ENCODE data around the gene TIMP4. TPM values are rescaled to one million over a fixed set of nuclear protein-coding genes. Genes with fewer than 3 reads are reported as not detected.
A peak's percentile ranks its signal among the peaks of the same experiment; 100 is the strongest.

Gene TIMP4
- total and polyA plus RNA-seq, 4 donors = 0.36 to 1.7 (median 0.76) TPM

DNA sequence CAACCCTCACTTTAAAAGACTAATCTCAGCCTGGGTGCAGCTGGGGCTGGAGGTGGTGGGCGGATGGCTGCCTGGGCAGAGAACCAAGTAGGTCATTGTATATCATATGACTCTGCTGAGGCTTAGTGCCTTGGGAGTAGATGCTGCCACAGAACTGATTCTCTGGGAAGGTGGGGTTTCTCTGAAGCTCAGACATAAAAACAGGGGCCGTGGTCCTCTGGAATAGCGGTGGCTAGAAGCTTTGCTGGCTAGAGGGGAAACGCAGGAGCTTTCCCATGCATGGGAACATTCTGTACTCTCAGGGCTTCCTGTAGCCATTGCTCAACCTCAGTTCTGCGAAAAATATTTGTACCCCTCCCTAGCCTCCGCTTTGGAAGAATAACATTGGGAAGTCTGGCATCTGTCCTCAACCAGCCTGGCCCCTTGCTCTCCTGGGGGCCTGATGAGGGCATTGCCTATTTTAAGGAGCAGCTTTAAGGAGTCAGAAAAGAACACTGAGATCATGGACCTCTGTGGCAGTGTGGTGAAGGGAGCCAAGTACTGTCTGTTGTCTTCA lies 14.7 kb downstream of the TIMP4 start:
- Histone ChIP-seq H3K4me3 (ENCODE audit: low read depth in 1 of 3, low read length in 3 of 3) (no peak overlapping the region), H3K9me3 (ENCODE audit: control insufficient read depth in 4 of 4, low read length in 3 of 4) (no peaks in the 10 kb centered on the region), H3K27ac (ENCODE audit: low read depth in 1 of 2, low read length in 2 of 2) (no peak overlapping the region), H3K27me3 (ENCODE audit: control insufficient read depth in 4 of 4, insufficient read depth in 4 of 4, low read length in 3 of 4) (no peaks in the 10 kb centered on the region), H3K9ac (ENCODE audit: low read depth in 1 of 2, low read length in 2 of 2) (no peak overlapping the region), H3K4me1 (ENCODE audit: control insufficient read depth in 4 of 4, insufficient read depth in 4 of 4, low read length in 3 of 4) (peaks cover 0 to 3% (median 2%) of the 10 kb centered on the region in 4 donors), H3K36me3 (ENCODE audit: control insufficient read depth in 4 of 4, insufficient read depth in 3 of 4, low read depth in 1 of 4, low read length in 3 of 4) (no peaks in the 10 kb centered on the region)
- WGBS = 59% methylated on average over 6 of the region's 6 CpGs
- TF ChIP-seq NR2F2 (IDR thresholded peaks at IDR 0.05) (peak; percentile 69), JUND (IDR thresholded peaks at IDR 0.05) (peak in 1 of 2 donors; percentile 34), YY1 (IDR thresholded peaks at IDR 0.05) (no peak), SP1 (IDR thresholded peaks at IDR 0.05) (peak; percentile 75)
- DNase-seq (ENCODE audit: low spot score) = no peak

DNA sequence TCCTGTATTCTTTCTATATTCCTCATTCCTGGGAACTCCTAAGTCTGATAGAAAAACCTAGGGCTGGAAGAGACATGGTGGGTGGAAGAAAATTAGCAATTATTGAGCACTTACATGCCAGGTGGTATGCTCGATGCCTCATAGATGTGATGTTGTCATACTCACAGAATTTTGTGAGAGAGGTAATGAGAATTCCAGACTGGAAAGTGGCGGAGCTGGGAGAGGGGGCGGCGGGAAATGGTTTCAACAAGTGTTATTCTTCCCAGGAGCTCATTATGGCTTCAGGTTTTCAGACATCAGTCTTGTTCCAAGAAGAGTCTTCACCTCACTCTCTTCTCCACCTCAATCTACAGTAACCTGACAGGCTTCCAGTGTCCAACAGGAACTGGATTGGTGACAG lies 16.2 kb downstream of the TIMP4 start:
- Histone ChIP-seq H3K4me1 (ENCODE audit: control insufficient read depth in 4 of 4, insufficient read depth in 4 of 4, low read length in 3 of 4) (no peaks in the 10 kb centered on the region), H3K27me3 (ENCODE audit: control insufficient read depth in 4 of 4, insufficient read depth in 4 of 4, low read length in 3 of 4) (no peaks in the 10 kb centered on the region), H3K27ac (ENCODE audit: low read depth in 1 of 2, low read length in 2 of 2) (no peak overlapping the region), H3K36me3 (ENCODE audit: control insufficient read depth in 4 of 4, insufficient read depth in 3 of 4, low read depth in 1 of 4, low read length in 3 of 4) (no peaks in the 10 kb centered on the region), H3K9me3 (ENCODE audit: control insufficient read depth in 4 of 4, low read length in 3 of 4) (no peaks in the 10 kb centered on the region), H3K9ac (ENCODE audit: low read depth in 1 of 2, low read length in 2 of 2) (no peak overlapping the region), H3K4me3 (ENCODE audit: low read depth in 1 of 3, low read length in 3 of 3) (no peak overlapping the region)
- TF ChIP-seq, protein P1, sequence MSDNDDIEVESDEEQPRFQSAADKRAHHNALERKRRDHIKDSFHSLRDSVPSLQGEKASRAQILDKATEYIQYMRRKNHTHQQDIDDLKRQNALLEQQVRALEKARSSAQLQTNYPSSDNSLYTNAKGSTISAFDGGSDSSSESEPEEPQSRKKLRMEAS (IDR thresholded peaks at IDR 0.05) = no peak
- no peak for TF ChIP-seq TAF1 (conservative IDR thresholded peaks at IDR 0.05)
- TF ChIP-seq, protein P2, sequence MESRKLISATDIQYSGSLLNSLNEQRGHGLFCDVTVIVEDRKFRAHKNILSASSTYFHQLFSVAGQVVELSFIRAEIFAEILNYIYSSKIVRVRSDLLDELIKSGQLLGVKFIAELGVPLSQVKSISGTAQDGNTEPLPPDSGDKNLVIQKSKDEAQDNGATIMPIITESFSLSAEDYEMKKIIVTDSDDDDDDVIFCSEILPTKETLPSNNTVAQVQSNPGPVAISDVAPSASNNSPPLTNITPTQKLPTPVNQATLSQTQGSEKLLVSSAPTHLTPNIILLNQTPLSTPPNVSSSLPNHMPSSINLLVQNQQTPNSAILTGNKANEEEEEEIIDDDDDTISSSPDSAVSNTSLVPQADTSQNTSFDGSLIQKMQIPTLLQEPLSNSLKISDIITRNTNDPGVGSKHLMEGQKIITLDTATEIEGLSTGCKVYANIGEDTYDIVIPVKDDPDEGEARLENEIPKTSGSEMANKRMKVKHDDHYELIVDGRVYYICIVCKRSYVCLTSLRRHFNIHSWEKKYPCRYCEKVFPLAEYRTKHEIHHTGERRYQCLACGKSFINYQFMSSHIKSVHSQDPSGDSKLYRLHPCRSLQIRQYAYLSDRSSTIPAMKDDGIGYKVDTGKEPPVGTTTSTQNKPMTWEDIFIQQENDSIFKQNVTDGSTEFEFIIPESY (IDR thresholded peaks at IDR 0.05) = no peak
- no peak for TF ChIP-seq NR2F2 (IDR thresholded peaks at IDR 0.05)
- TF ChIP-seq EGR1 (IDR thresholded peaks at IDR 0.05; ENCODE audit: low read depth in 2 of 2) = no peak
- no peak for TF ChIP-seq HNF4A (conservative IDR thresholded peaks at IDR 0.05)
- no peak for TF ChIP-seq FOXA2 (IDR thresholded peaks at IDR 0.05)
- TF ChIP-seq HNF4G (IDR thresholded peaks at IDR 0.05) = no peak
- TF ChIP-seq RXRA (IDR thresholded peaks at IDR 0.05) = no peak
- no peak for TF ChIP-seq JUND (IDR thresholded peaks at IDR 0.05)
- no peak for TF ChIP-seq SP1 (IDR thresholded peaks at IDR 0.05)
- DNase-seq (ENCODE audit: low spot score) = no peak
- WGBS = 95% methylated on average over 4 of the region's 4 CpGs

DNA sequence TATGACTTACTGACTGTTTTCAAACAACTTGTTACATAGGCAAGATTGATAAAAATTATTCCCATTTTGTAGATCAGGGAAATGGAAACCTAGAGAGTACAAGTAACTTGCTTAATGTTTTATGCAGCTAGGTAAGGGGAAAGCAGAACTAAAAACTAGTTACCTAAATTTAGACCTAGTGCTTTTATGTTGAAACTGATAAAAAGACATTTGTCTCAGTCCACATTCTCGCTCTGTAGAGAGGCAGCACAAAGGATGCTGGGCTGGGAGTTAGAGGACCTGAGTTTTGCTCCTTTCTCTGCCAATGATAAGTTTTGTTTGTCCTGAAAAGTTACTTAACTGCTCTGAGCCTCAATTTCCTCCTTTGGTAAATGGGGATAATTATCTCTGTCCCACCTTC lies 17.4 kb downstream of the TIMP4 start:
- H3K9me3 ChIP-seq (ENCODE audit: control insufficient read depth in 4 of 4, low read length in 3 of 4) = no peaks in the 10 kb centered on the region
- H3K4me1 ChIP-seq (ENCODE audit: control insufficient read depth in 4 of 4, insufficient read depth in 4 of 4, low read length in 3 of 4) = no peaks in the 10 kb centered on the region
- H3K27me3 ChIP-seq (ENCODE audit: control insufficient read depth in 4 of 4, insufficient read depth in 4 of 4, low read length in 3 of 4) = no peaks in the 10 kb centered on the region
- 100% methylated on average over 1 of the region's 1 CpG for WGBS
- H3K9ac ChIP-seq (ENCODE audit: low read depth in 1 of 2, low read length in 2 of 2) = no peak overlapping the region
- no peaks in the 10 kb centered on the region for H3K36me3 ChIP-seq (ENCODE audit: control insufficient read depth in 4 of 4, insufficient read depth in 3 of 4, low read depth in 1 of 4, low read length in 3 of 4)
- no peak overlapping the region for H3K4me3 ChIP-seq (ENCODE audit: low read depth in 1 of 3, low read length in 3 of 3)
- no peak for DNase-seq (ENCODE audit: low spot score)
- H3K27ac ChIP-seq (ENCODE audit: low read depth in 1 of 2, low read length in 2 of 2) = no peak overlapping the region
- no peak for TF ChIP-seq FOXA1 (IDR thresholded peaks at IDR 0.05)
- TF ChIP-seq, protein P2 (IDR thresholded peaks at IDR 0.05) = no peak
- no peak for TF ChIP-seq TAF1 (conservative IDR thresholded peaks at IDR 0.05)
- TF ChIP-seq NR2F2 (IDR thresholded peaks at IDR 0.05) = no peak
- no peak for TF ChIP-seq JUND (IDR thresholded peaks at IDR 0.05)
- no peak for TF ChIP-seq FOXA2 (IDR thresholded peaks at IDR 0.05)
- TF ChIP-seq, protein P3, sequence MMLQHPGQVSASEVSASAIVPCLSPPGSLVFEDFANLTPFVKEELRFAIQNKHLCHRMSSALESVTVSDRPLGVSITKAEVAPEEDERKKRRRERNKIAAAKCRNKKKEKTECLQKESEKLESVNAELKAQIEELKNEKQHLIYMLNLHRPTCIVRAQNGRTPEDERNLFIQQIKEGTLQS (IDR thresholded peaks at IDR 0.05) = no peak
- TF ChIP-seq, protein P4, sequence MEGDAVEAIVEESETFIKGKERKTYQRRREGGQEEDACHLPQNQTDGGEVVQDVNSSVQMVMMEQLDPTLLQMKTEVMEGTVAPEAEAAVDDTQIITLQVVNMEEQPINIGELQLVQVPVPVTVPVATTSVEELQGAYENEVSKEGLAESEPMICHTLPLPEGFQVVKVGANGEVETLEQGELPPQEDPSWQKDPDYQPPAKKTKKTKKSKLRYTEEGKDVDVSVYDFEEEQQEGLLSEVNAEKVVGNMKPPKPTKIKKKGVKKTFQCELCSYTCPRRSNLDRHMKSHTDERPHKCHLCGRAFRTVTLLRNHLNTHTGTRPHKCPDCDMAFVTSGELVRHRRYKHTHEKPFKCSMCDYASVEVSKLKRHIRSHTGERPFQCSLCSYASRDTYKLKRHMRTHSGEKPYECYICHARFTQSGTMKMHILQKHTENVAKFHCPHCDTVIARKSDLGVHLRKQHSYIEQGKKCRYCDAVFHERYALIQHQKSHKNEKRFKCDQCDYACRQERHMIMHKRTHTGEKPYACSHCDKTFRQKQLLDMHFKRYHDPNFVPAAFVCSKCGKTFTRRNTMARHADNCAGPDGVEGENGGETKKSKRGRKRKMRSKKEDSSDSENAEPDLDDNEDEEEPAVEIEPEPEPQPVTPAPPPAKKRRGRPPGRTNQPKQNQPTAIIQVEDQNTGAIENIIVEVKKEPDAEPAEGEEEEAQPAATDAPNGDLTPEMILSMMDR (IDR thresholded peaks at IDR 0.05; ENCODE audit: low read depth, low read length, missing input control) = no peak
- TF ChIP-seq, protein P5, sequence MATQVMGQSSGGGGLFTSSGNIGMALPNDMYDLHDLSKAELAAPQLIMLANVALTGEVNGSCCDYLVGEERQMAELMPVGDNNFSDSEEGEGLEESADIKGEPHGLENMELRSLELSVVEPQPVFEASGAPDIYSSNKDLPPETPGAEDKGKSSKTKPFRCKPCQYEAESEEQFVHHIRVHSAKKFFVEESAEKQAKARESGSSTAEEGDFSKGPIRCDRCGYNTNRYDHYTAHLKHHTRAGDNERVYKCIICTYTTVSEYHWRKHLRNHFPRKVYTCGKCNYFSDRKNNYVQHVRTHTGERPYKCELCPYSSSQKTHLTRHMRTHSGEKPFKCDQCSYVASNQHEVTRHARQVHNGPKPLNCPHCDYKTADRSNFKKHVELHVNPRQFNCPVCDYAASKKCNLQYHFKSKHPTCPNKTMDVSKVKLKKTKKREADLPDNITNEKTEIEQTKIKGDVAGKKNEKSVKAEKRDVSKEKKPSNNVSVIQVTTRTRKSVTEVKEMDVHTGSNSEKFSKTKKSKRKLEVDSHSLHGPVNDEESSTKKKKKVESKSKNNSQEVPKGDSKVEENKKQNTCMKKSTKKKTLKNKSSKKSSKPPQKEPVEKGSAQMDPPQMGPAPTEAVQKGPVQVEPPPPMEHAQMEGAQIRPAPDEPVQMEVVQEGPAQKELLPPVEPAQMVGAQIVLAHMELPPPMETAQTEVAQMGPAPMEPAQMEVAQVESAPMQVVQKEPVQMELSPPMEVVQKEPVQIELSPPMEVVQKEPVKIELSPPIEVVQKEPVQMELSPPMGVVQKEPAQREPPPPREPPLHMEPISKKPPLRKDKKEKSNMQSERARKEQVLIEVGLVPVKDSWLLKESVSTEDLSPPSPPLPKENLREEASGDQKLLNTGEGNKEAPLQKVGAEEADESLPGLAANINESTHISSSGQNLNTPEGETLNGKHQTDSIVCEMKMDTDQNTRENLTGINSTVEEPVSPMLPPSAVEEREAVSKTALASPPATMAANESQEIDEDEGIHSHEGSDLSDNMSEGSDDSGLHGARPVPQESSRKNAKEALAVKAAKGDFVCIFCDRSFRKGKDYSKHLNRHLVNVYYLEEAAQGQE (IDR thresholded peaks at IDR 0.05) = no peak
- no peak for TF ChIP-seq HNF4G (IDR thresholded peaks at IDR 0.05)
- TF ChIP-seq GABPA (IDR thresholded peaks at IDR 0.05 in 1 of 2, conservative IDR thresholded peaks at IDR 0.05 in 1 of 2) = no peak
- no peak for TF ChIP-seq EGR1 (IDR thresholded peaks at IDR 0.05; ENCODE audit: low read depth in 2 of 2)
- no peak for TF ChIP-seq YY1 (IDR thresholded peaks at IDR 0.05)
- TF ChIP-seq HNF4A (conservative IDR thresholded peaks at IDR 0.05) = no peak
- no peak for TF ChIP-seq SP1 (IDR thresholded peaks at IDR 0.05)

Data from liver (tissue), 9 donors.